GM12891 (cell line): ENCODE results near the gene NPW.

ENCODE experiments used
- POLR2A ChIP-seq: IDR thresholded peaks from 2 replicates; pipeline ENCODE4 v1.6.1; 2011; ENCODE audit warnings: low read depth, low read length, control low read depth
- POLR2AphosphoS5 ChIP-seq: IDR thresholded peaks from 2 replicates; pipeline ENCODE4 v1.6.1; 2011; ENCODE audit warnings: low read depth, low read length, control low read depth

DNA sequence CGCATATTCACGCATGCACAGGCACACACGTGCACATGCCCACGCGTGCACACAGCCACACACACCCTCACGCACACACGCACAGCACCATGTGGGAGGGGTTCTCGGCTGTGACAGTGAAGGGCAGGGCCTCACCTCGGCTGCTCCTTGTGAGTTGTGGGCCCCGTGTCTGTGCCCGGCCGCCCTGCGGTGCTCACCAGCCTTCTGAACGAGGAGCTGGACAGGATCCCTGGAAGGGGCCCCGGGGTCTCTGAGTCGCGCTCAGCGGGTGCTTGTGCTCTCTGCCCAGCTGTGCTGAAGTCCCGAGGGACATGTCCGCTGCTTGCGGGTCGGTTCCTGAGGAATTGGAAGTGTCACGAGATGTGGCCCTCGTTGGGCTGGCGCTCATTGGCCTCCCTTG, 44.3 kb downstream of the NPW start:
- no peak for TF ChIP-seq POLR2A
- TF ChIP-seq POLR2AphosphoS5: no peak
